GM19099 (cell line): ENCODE measurements around the gene SOHLH1.

Source experiments
- POLR2A ChIP-seq: IDR thresholded peaks from 3 replicates; pipeline ENCODE4 v1.6.1; 2011; ENCODE audit warnings: low read depth; ENCODE audit not compliant: insufficient read length; ENCODE audit errors: extremely low read depth

Gene SOHLH1, protein sequence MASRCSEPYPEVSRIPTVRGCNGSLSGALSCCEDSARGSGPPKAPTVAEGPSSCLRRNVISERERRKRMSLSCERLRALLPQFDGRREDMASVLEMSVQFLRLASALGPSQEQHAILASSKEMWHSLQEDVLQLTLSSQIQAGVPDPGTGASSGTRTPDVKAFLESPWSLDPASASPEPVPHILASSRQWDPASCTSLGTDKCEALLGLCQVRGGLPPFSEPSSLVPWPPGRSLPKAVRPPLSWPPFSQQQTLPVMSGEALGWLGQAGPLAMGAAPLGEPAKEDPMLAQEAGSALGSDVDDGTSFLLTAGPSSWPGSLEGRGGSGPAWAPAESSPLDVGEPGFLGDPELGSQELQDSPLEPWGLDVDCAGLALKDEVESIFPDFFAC

GRCh38 chr9:135699440-135699839 lies at the start of gene SOHLH1:
Gene SOHLH1, minus strand, starts transcription at chr9:135699481. Its CDS starts 14 bp downstream, at chr9:135699467.
- no peak for TF ChIP-seq POLR2A

- no peak for TF ChIP-seq POLR2A
Measured at GRCh38 chr9:135748676-135749075, 49.4 kb upstream of the SOHLH1 start.

DNA sequence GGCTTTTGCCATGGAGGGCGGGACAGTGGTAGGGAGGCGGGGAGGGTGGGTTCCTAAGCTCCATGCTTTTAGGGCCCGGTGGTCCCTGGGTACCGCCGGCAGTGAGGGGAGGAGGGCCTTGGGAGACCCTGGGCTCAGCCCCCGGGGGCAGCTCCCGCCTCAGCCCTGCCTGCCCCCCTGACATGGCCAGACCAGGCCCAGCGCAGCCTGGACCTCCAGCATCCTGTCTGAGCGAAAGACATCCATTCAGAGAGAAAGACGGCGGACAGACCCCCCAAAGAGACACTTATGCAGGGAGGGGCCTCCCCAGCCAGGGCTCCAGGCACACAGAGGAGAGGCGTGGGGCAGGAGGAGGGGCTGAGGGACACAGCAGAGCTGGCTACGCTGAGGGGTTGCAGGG lies 48.0 kb upstream of the SOHLH1 start:
- no peak for TF ChIP-seq POLR2A

GRCh38 chr9:135746565-135746964 lies 47.3 kb upstream of the SOHLH1 start:
- TF ChIP-seq POLR2A: no peak

GRCh38 chr9:135745686-135746324 lies 46.5 kb upstream of the SOHLH1 start:
- no peak for TF ChIP-seq POLR2A

DNA sequence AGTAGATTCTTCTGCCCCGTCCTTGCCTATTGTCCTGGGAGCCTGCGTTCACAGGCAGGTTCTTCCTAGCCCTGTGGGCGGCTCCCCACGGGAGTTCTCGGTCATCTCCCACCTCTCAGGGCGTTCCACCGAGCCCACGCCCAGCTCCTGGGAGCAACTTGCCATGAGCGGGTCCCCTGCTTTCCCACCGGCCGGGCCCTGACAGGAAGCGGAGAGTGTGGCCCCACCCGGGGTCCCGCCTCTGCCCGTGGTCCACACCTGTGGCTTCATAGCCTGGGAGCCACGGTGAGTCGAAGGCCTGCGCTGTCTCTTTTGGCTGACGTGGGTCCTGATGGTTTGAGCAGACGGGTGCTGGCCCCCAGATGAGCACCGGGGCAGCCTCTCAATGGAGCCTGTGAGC lies 45.9 kb upstream of the SOHLH1 start:
- no peak for TF ChIP-seq POLR2A

GRCh38 chr9:135744333-135745070 lies 45.2 kb upstream of the SOHLH1 start:
- TF ChIP-seq POLR2A: no peak

- TF ChIP-seq POLR2A: no peak
Measured at GRCh38 chr9:135743546-135744332, 44.5 kb upstream of the SOHLH1 start.

DNA sequence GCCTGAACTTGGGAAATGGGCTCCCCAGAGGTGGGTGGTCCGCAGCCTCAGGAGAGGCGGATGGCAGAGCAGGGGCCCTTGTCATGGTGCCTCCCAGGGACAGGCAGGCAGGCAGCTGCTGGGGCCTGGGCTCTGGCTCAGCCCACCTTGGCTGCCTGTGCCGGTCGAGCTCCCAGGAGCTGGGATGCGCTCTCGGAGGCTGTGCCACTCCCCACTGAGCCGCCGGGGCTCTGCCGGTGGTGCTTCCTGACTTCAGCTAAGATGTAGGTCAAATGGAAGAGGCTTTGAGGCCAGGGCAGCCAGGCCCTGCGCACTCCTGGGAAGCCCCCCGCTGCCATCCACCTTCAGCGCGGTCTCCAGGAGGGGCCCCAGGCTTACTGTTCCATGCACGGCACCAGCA lies 43.7 kb upstream of the SOHLH1 start:
- TF ChIP-seq POLR2A: no peak

- no peak for TF ChIP-seq POLR2A
Measured at GRCh38 chr9:135741276-135742219, 42.3 kb upstream of the SOHLH1 start.

DNA sequence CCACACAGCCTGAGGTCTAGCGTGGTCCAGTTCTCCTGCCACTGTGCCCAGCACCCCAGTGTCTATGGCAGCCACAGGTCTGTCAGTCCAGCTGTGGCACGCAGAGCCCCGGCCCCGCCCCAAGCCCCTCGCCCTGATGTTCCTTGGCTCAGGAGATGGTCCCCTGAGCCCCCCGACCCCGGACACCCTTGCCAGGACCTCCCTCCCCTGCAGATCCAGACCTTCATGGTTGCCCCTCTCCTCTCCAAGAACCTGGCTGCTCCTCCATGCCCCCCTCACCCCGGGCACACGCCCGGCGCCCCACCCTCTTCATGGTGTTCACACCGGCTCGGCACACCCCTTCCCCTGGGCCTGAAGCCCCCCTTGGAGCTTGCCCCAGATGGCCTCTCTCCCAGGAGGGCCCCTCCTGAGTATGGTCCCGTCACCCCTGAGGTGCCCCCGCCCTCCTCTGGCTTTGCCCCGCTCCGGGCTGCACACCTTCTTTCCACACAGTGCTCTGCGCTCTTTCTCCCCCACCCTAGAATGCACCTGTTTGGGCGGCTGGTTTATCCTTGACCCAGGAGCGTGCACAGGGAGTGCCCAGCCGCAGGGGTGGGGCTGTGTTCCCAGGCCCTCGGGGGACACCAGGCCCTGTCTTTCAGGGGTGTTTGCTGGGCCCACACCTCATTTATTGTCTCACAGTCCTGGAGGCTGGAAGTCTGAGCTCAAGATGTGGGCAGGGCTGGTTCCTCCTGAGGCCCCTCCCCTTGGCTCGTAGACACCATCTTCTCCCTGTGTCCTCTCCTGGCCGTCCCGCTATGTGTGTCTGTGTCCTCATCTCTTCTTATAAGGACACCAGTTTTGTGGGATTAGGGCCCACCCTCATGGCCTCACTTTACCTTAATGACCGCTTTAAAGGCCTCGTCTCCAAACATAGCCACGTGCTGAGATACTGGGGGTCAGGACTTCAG lies 40.3 kb upstream of the SOHLH1 start:
- no peak for TF ChIP-seq POLR2A

- TF ChIP-seq POLR2A: no peak
Measured at GRCh38 chr9:135737840-135738521, 38.7 kb upstream of the SOHLH1 start.
